ENCODE data around the gene ACKR4. TPM values are rescaled to one million over a fixed set of nuclear protein-coding genes. Genes with fewer than 3 reads are reported as not detected.

Gene ACKR4
- total and polyA plus RNA-seq, 2 donors (not counting 3 experiments of a cell fraction or from before 2014, with no cell fraction given), result 3.2 to 14.3 TPM

GRCh38 chr3:132625613-132626012 is 28.5 kb downstream of the ACKR4 start:
- no peak overlapping the region for H2AFZ ChIP-seq (ENCODE audit: low read depth, low read length)
- no peaks in the 10 kb centered on the region for H3K27me3 ChIP-seq (ENCODE audit: control insufficient read depth in 2 of 2, insufficient read depth in 2 of 2, low read length in 2 of 2)
- dilution Hi-C loops (cut with MboI; ENCODE audit: extremely low pct_ligation_motif_present, low sequenced_read_pairs), result loop anchor here (25.0 kb wide), 1 partner anchor 88 kb away; no protein-coding TSS in a partner anchor
- CTCF ChIA-PET, result interaction anchor here (0.8 to 2.2 kb wide), 3 partner anchors 17 to 89 kb away, joined by 3 to 12 read pairs (median 5); no protein-coding TSS in a partner anchor
- peaks cover 0 to 2% of the 10 kb centered on the region in 2 experiments for H3K36me3 ChIP-seq (ENCODE audit: control insufficient read depth in 2 of 2, extremely low read depth in 1 of 2, insufficient read depth in 2 of 2, low read length in 2 of 2)
- TF ChIP-seq GATA2 (IDR thresholded peaks at IDR 0.05; ENCODE audit: insufficient read depth, insufficient read length, low read depth, low read length), result no peak
- no peak for TF ChIP-seq CTCF (IDR thresholded peaks at IDR 0.05; ENCODE audit: extremely low read depth in 1 of 2, insufficient read depth in 1 of 2, low read depth in 1 of 2, low read length in 2 of 2)
- TF ChIP-seq EZH2 (IDR thresholded peaks at IDR 0.05; ENCODE audit: borderline replicate concordance, low read depth, low read length, severe bottlenecking), result no peak
- no peak for TF ChIP-seq MAX (IDR thresholded peaks at IDR 0.05; ENCODE audit: insufficient read depth, insufficient read length)
- TF ChIP-seq POLR2AphosphoS5 (IDR thresholded peaks at IDR 0.05; ENCODE audit: insufficient read depth, low read depth, low read length), result no peak
- no peak for TF ChIP-seq MYC (IDR thresholded peaks at IDR 0.05; ENCODE audit: low read depth, low read length)
- no peak for TF ChIP-seq JUN (IDR thresholded peaks at IDR 0.05; ENCODE audit: borderline replicate concordance, insufficient read depth, insufficient read length, low read depth)
- no peak for TF ChIP-seq FOS (IDR thresholded peaks at IDR 0.05; ENCODE audit: borderline replicate concordance, insufficient read depth, low read length)
- TF ChIP-seq POLR2A (IDR thresholded peaks at IDR 0.05; ENCODE audit: low read depth, low read length), result no peak
- POLR2A ChIA-PET, result no interaction called here
- no TSS peak for BruUV-seq (replicated peaks)
- no peak for DNase-seq (ENCODE audit: low read depth, low spot score)
- no peak overlapping the region for H3K9ac ChIP-seq (replicated peaks; ENCODE audit: extremely low read depth, insufficient read depth, low read length)
- peaks cover 40% of the 10 kb centered on the region for H3K4me1 ChIP-seq (ENCODE audit: control insufficient read depth, extremely low read depth, insufficient read depth, low read length)
- H4K20me1 ChIP-seq (replicated peaks; ENCODE audit: control insufficient read depth, extremely low read depth, insufficient read depth, low read length), result no peaks in the 10 kb centered on the region
- no peak for FAIRE-seq
- no peak overlapping the region for H3K4me2 ChIP-seq (ENCODE audit: insufficient read depth, low read length)
- H3K27ac ChIP-seq (ENCODE audit: insufficient read depth, low read depth, low read length), result no peak overlapping the region
- no peaks in the 10 kb centered on the region for H3K9me3 ChIP-seq (replicated peaks; ENCODE audit: control insufficient read depth, insufficient read depth, low read length)
- no peaks in the 10 kb centered on the region for H3K79me2 ChIP-seq (ENCODE audit: control insufficient read depth, insufficient read depth, low read length)
- intact Hi-C loops (cut with micrococcal nuclease), result no loop called here
- no peak overlapping the region for H3K4me3 ChIP-seq (replicated peaks in 1 of 3; ENCODE audit: insufficient read depth in 1 of 3, low read depth in 1 of 3, low read length in 3 of 3)
- no peaks in the 10 kb centered on the region for H3K9me1 ChIP-seq (replicated peaks; ENCODE audit: control insufficient read depth, extremely low read depth, insufficient read depth, low read length)
